ENCODE data around the gene KIF2A.

DNA sequence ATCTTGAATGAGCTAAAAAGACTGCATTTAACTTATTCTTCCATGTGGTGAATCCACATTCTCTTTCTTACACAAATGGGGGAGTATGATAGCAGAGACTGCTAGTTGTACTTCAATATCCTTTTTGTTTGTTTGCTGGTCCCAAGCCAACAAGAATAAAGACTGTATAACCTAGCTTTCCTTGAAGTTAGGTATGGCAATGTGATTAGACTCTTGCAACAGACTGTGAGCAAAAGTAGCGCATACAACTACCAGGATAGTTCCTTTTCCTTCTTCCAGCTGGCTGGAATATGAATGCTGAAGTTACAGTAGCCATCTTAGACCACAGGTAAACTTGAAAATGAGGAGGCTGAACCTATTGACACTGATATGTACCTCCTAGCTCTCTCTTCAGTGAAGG is 17.9 kb upstream of the KIF2A start:
- TF ChIP-seq POLR2AphosphoS5 (IDR thresholded peaks at IDR 0.05; ENCODE audit: low read depth, low read length): no peak
- no peak for TF ChIP-seq JUN (IDR thresholded peaks at IDR 0.05; ENCODE audit: low read depth, low read length)
- no peak for TF ChIP-seq CBX5 (IDR thresholded peaks at IDR 0.05; ENCODE audit: low read depth, low read length)
- TF ChIP-seq CTCF (IDR thresholded peaks at IDR 0.05; ENCODE audit: control extremely low read depth in 1 of 3, insufficient read depth in 1 of 3, low read depth in 1 of 3, low read length in 3 of 3): no peak
- no peak for TF ChIP-seq SIX5 (IDR thresholded peaks at IDR 0.05; ENCODE audit: low read depth, low read length)
- no peak for TF ChIP-seq CHD2 (IDR thresholded peaks at IDR 0.05; ENCODE audit: low read length)
- TF ChIP-seq RFX5 (IDR thresholded peaks at IDR 0.05; ENCODE audit: borderline replicate concordance, low read depth, low read length): no peak
- TF ChIP-seq, protein P1, sequence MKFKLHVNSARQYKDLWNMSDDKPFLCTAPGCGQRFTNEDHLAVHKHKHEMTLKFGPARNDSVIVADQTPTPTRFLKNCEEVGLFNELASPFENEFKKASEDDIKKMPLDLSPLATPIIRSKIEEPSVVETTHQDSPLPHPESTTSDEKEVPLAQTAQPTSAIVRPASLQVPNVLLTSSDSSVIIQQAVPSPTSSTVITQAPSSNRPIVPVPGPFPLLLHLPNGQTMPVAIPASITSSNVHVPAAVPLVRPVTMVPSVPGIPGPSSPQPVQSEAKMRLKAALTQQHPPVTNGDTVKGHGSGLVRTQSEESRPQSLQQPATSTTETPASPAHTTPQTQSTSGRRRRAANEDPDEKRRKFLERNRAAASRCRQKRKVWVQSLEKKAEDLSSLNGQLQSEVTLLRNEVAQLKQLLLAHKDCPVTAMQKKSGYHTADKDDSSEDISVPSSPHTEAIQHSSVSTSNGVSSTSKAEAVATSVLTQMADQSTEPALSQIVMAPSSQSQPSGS (IDR thresholded peaks at IDR 0.05; ENCODE audit: low read length): no peak
- TF ChIP-seq KDM1A (IDR thresholded peaks at IDR 0.05; ENCODE audit: borderline replicate concordance, low read length): no peak

All from H1 (cell line).